ENCODE data around the gene LOXL1. TPM values are rescaled to one million over a fixed set of nuclear protein-coding genes. Genes with fewer than 3 reads are reported as not detected.

Gene LOXL1
- total RNA-seq, 1 experiment from 2014 or later = 11.8 TPM

Other genes starting within 250 kb of the LOXL1 start
- 127 and 136 TPM in 2 replicates for gene CD276, start 242.1 kb upstream of the LOXL1 start, total RNA-seq (2014; rRNA removed; shearing (Covaris generic))
- gene INSYN1, start 173.1 kb upstream of the LOXL1 start, total RNA-seq (2014; rRNA removed; shearing (Covaris generic)) = 4.5 and 5.1 TPM in 2 replicates
- not detected in 2 replicates for gene TBC1D21, start 52.9 kb upstream of the LOXL1 start, total RNA-seq (2014; rRNA removed; shearing (Covaris generic))
- gene STOML1, start 65.8 kb downstream of the LOXL1 start, total RNA-seq (2014; rRNA removed; shearing (Covaris generic)) = 10.5 and 13.6 TPM in 2 replicates
- gene PML, start 68.3 kb downstream of the LOXL1 start, total RNA-seq (2014; rRNA removed; shearing (Covaris generic)) = 23.2 and 24.9 TPM in 2 replicates
- gene GOLGA6A, start 156.1 kb downstream of the LOXL1 start, total RNA-seq (2014; rRNA removed; shearing (Covaris generic)) = 2.2 and 4.7 TPM in 2 replicates
- 5.7 and 6.3 TPM in 2 replicates for gene ISLR2, start 204.1 kb downstream of the LOXL1 start, total RNA-seq (2014; rRNA removed; shearing (Covaris generic))
- 15.1 and 20.5 TPM in 2 replicates for gene ISLR, start 247.2 kb downstream of the LOXL1 start, total RNA-seq (2014; rRNA removed; shearing (Covaris generic))

Data from H7 (cell line).